Measurements from ENCODE around the gene NR2F6.

The NR2F6 gene

DNA sequence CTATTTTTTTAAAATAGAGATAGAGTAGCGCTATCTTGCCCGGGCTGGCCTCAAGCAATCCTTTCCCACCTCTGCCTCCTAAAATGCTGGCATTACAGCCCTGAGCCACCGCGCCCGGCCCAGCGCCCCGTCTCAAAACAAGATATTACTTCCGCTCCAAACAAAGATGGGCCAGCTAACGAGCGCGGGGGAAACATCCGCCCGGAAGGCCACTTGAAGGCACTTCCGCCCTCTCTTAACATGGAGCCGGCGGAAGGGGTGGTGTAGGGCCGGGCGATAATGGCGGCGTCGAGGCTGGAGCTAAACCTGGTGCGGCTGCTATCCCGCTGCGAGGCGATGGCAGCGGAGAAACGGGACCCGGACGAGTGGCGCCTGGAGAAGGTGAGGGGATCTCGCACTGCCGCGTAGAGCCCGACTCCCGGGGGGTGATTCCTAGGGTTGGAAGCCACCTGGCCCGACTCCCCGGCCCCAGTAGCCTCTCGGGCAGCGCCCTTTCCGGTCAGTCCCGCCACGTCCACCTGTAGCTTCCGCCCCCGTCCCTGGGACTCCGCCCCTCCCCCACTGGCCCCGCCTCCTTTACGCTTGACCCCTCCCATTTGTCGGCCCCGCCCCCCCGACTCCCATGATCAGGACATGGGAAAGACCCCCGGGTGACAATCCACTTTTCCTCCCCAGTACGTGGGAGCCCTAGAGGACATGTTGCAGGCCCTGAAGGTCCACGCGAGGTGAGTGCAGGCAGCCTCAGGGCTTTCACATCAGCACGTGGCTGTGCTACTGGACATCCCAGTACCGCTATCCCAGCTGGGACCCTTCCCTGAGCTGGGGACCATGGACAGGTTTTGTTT is 30.4 kb downstream of the NR2F6 start, which contains the start of gene USE1:
TSS of gene USE1 (plus strand) at position 231 of the 845 bp plus-strand sequence. CDS start at position 280, 49 bp downstream.
- POLR2A ChIA-PET (ENCODE audit: low non-redundant PET): interaction anchor here (0.6 to 2.6 kb wide), 2 partner anchors 11 to 54 kb away, joined by 3 to 9 read pairs; partner anchors contain the start of gene OCEL1

DNA sequence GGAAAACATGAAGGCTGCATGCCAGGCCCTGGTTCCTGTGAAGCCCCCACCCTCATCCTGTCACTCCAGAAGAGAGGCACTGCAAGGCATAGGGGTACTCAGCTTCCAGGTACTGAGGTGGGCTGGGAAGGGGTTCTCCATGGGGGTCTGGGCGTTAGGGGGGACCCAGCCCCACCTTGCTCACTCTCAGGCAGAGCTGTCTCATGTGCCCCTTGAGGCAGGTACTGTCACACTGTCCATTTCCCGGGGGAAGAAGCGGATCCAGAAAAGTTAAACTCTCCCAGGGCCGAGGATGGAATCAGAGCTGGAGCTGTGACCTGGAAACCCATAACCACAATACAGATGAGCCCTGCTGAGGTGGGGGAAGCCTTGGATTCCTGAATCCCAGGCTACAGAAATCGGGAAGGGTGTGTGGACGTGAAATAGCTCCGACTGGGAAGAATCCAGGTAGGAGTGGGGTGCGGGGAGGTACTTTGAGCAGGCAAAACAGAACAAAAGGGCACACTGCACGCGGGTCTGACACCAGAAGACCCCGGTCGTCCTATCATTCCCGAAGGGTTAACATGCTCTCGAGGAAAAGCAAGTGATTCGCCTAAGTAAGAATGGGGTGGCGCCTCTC is 31.1 kb downstream of the NR2F6 start:
- TF ChIP-seq, protein P1, sequence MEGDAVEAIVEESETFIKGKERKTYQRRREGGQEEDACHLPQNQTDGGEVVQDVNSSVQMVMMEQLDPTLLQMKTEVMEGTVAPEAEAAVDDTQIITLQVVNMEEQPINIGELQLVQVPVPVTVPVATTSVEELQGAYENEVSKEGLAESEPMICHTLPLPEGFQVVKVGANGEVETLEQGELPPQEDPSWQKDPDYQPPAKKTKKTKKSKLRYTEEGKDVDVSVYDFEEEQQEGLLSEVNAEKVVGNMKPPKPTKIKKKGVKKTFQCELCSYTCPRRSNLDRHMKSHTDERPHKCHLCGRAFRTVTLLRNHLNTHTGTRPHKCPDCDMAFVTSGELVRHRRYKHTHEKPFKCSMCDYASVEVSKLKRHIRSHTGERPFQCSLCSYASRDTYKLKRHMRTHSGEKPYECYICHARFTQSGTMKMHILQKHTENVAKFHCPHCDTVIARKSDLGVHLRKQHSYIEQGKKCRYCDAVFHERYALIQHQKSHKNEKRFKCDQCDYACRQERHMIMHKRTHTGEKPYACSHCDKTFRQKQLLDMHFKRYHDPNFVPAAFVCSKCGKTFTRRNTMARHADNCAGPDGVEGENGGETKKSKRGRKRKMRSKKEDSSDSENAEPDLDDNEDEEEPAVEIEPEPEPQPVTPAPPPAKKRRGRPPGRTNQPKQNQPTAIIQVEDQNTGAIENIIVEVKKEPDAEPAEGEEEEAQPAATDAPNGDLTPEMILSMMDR (conservative IDR thresholded peaks at IDR 0.05; ENCODE audit: low read depth): no peak
- POLR2A ChIA-PET (ENCODE audit: low non-redundant PET): interaction anchor here (0.6 to 2.6 kb wide), 2 partner anchors 11 to 55 kb away, joined by 3 to 9 read pairs; partner anchors contain the start of gene OCEL1
- peak overlapping the region; percentile 94 for H3K27ac ChIP-seq
- CTCF ChIA-PET: interaction anchor here (0.6 to 0.7 kb wide), 3 partner anchors 9 to 554 kb away, joined by 3 to 5 read pairs (median 3); partner anchors contain the start of gene SMIM7
- no peak for DNase-seq (ENCODE audit: low spot score)

More for the DNA sequence above, 30.4 kb downstream of the NR2F6 start, which contains the start of gene USE1:
- CTCF ChIA-PET: interaction anchor here (0.6 to 0.7 kb wide), 3 partner anchors 9 to 555 kb away, joined by 3 to 5 read pairs (median 3); partner anchors contain the start of genes OCEL1 and SMIM7
- TF ChIP-seq, protein P1 (conservative IDR thresholded peaks at IDR 0.05; ENCODE audit: low read depth): no peak
- peak; percentile 92 for DNase-seq (ENCODE audit: low spot score)
- H3K27ac ChIP-seq: peak within 1 kb of the TSS; percentile 94

DNA sequence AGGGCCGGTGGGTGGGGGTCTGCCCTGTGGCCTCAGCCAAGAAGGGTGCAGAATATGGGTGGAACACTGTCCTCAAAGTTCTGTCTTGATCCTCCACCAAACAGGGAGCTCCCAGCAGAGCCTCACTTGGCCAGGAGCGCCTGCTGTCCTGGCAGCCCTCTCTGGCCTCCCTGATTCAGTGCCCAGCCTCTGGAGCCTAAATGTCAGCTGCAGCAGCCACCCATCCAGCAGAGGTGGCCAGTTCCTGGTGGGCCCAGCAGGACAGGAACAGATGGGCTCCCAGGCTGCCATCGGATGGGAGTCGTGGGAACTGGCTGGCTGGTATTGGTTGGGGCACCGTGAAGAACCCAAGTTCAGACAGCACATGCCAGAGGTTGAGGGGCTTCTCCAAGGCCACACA is 32.4 kb downstream of the NR2F6 start:
- POLR2A ChIA-PET (ENCODE audit: low non-redundant PET): no interaction called here
- TF ChIP-seq, protein P1 (conservative IDR thresholded peaks at IDR 0.05; ENCODE audit: low read depth): no peak
- peak overlapping the region; percentile 94 for H3K27ac ChIP-seq
- no peak for DNase-seq (ENCODE audit: low spot score)
- CTCF ChIA-PET: interaction anchor here (0.6 kb wide), 1 partner anchor 43 kb away, joined by 3 read pairs; no protein-coding TSS in a partner anchor

DNA sequence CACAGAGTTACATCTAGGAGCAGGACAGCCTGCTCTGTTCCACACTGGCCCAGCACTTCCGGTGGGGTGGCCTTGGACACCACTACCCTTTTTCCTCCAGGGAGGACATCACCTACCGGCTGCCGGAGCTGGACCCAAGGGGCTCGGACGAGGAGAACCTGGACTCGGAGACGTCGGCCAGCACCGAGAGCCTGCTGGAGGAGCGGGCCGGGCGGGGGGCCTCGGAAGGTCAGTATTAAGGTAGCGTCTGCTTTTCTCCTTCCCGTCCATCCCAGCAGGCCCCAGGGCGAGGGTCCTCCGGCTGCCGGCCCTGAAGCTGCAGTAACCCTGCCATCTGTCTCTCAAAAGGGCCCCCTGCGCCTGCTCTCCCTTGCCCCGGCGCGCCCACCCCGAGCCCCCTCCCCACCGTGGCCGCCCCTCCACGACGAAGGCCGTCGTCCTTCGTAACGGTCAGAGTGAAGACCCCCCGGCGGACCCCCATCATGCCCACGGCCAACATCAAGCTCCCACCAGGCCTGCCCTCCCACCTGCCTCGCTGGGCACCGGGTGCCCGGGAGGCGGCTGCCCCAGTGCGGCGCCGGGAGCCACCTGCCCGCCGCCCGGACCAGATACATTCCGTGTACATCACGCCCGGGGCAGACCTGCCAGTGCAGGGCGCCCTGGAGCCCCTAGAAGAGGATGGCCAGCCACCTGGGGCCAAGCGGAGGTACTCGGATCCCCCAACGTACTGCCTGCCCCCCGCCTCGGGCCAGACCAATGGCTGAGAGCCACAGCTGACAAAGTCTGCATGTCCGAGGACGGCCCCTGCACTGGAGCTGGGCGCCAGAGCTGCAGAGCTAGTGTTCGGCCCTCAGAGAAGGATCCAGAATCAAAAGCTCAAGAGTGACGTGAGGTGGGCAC is 33.9 kb downstream of the NR2F6 start:
- no peak for DNase-seq (ENCODE audit: low spot score)
- ChIA-PET CTCF (no interaction called here), POLR2A (ENCODE audit: low non-redundant PET) (no interaction called here)
- TF ChIP-seq, protein P1 (conservative IDR thresholded peaks at IDR 0.05; ENCODE audit: low read depth): no peak
- H3K27ac ChIP-seq: peak overlapping the region; percentile 94

DNA sequence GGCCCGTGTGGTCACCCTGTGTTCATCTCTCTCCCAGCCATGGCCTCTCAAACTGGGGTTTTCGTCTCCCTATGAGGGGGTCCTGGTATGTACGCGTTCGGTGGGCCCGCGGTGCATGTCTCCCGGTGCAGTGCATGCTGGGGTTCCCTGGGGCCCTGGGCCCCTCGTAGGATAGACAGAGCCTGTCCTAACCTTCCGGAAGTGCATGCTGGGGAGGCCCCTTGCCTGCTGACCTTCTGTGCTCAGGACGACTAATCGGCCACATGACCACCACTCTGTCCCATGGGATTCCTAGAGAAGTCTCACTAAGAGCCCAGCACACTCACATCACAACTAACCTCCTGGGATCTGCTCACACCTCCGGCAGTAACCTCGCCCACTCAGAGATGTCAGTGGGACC is 35.4 kb downstream of the NR2F6 start:
- H3K27ac ChIP-seq: peak overlapping the region; percentile 60
- TF ChIP-seq, protein P1 (conservative IDR thresholded peaks at IDR 0.05; ENCODE audit: low read depth): no peak
- ChIA-PET CTCF (interaction anchor here (0.6 kb wide), 1 partner anchor 126 kb away, joined by 4 read pairs; no protein-coding TSS in a partner anchor), POLR2A (ENCODE audit: low non-redundant PET) (no interaction called here)
- DNase-seq (ENCODE audit: low spot score): no peak

Data from RWPE1 (cell line).